ENCODE data around the gene LMNTD1. TPM values are rescaled to one million over a fixed set of nuclear protein-coding genes. Genes with fewer than 3 reads are reported as not detected.

LMNTD1 gene
- total and polyA plus RNA-seq, 2 experiments from 2014 or later: 0.87 TPM; not detected in 1

- no peak overlapping the region for H3K4me3 ChIP-seq
These were observed 116.7 kb downstream of the LMNTD1 start for GRCh38 chr12:25436206-25437030.

GRCh38 chr12:25435431-25435830 lies 117.7 kb downstream of the LMNTD1 start:
- Histone ChIP-seq H3K27ac (no peak overlapping the region), H3K9me2 (replicated peaks; ENCODE audit: insufficient read depth) (no peaks in the 10 kb centered on the region), H3K27me3 (no peaks in the 10 kb centered on the region), H3K9me3 (ENCODE audit: low read depth) (no peaks in the 10 kb centered on the region), H3K79me2 (no peaks in the 10 kb centered on the region), H4K20me1 (ENCODE audit: insufficient read depth, poor library complexity, severe bottlenecking) (no peaks in the 10 kb centered on the region), H3K36me3 (replicated peaks; ENCODE audit: insufficient read depth, low read depth) (no peaks in the 10 kb centered on the region), H3K4me1 (ENCODE audit: insufficient read depth) (peaks cover 16% of the 10 kb centered on the region), H2AFZ (peak overlapping the region; percentile 33), H3K4me2 (no peak overlapping the region), H3K4me3 (no peak overlapping the region)
- 82% methylated on average over 3 of the region's 3 CpGs for WGBS (ENCODE audit: low lambda C conversion rate, missing lambda C conversion rate)
- DNase-seq (ENCODE audit: low spot score): no peak
- TF ChIP-seq EZH2phosphoT487 (IDR thresholded peaks at IDR 0.05; ENCODE audit: low read depth, severe bottlenecking, unreplicated experiment) (no peak), EZH2 (IDR thresholded peaks at IDR 0.05; ENCODE audit: borderline replicate concordance) (no peak), CTCF (IDR thresholded peaks at IDR 0.05; ENCODE audit: poor library complexity) (no peak)

More at GRCh38 chr12:25436206-25437030, 116.7 kb downstream of the LMNTD1 start:
- TF ChIP-seq CTCF (IDR thresholded peaks at IDR 0.05; ENCODE audit: poor library complexity) (peak; percentile 94), EZH2 (IDR thresholded peaks at IDR 0.05; ENCODE audit: borderline replicate concordance) (no peak)
- Histone ChIP-seq H3K9me2 (replicated peaks; ENCODE audit: insufficient read depth) (no peaks in the 10 kb centered on the region), H4K20me1 (ENCODE audit: insufficient read depth, poor library complexity, severe bottlenecking) (no peaks in the 10 kb centered on the region), H3K4me2 (peak overlapping the region; percentile 45), H3K27ac (no peak overlapping the region), H2AFZ (peak overlapping the region; percentile 33), H3K4me1 (ENCODE audit: insufficient read depth) (peaks cover 16% of the 10 kb centered on the region), H3K79me2 (no peaks in the 10 kb centered on the region), H3K27me3 (no peaks in the 10 kb centered on the region), H3K9me3 (ENCODE audit: low read depth) (no peaks in the 10 kb centered on the region), H3K36me3 (replicated peaks; ENCODE audit: insufficient read depth, low read depth) (no peaks in the 10 kb centered on the region)
- 56% methylated on average over 9 of the region's 9 CpGs for WGBS (ENCODE audit: low lambda C conversion rate, missing lambda C conversion rate)
- DNase-seq (ENCODE audit: low spot score): peak; percentile 85

GRCh38 chr12:25434515-25434914 lies 118.6 kb downstream of the LMNTD1 start:
- Histone ChIP-seq H3K9me2 (replicated peaks; ENCODE audit: insufficient read depth) (no peaks in the 10 kb centered on the region), H3K79me2 (no peaks in the 10 kb centered on the region), H2AFZ (no peak overlapping the region), H3K4me1 (ENCODE audit: insufficient read depth) (peaks cover 16% of the 10 kb centered on the region), H3K27me3 (no peaks in the 10 kb centered on the region), H3K27ac (no peak overlapping the region), H3K4me3 (no peak overlapping the region), H3K4me2 (no peak overlapping the region), H4K20me1 (ENCODE audit: insufficient read depth, poor library complexity, severe bottlenecking) (no peaks in the 10 kb centered on the region), H3K36me3 (replicated peaks; ENCODE audit: insufficient read depth, low read depth) (no peaks in the 10 kb centered on the region), H3K9me3 (ENCODE audit: low read depth) (no peaks in the 10 kb centered on the region)
- TF ChIP-seq CTCF (IDR thresholded peaks at IDR 0.05; ENCODE audit: poor library complexity) (no peak), EZH2phosphoT487 (IDR thresholded peaks at IDR 0.05; ENCODE audit: low read depth, severe bottlenecking, unreplicated experiment) (no peak), EZH2 (IDR thresholded peaks at IDR 0.05; ENCODE audit: borderline replicate concordance) (no peak)
- no peak for DNase-seq (ENCODE audit: low spot score)
- WGBS (ENCODE audit: low lambda C conversion rate, missing lambda C conversion rate): 67% methylated on average over 3 of the region's 3 CpGs

Data from hepatocyte (in vitro differentiated cells).